GM18868 (cell line): ENCODE measurements around the gene EMILIN1.
"Not testable (repeated sequence)": the region's sequence is repeated elsewhere in the genome, so short reads cannot be mapped to it uniquely, and the experiment has no call there.

ENCODE experiments used
- ATAC-seq: cut with Tn5 transposase; IDR thresholded peaks from one replicate; pipeline ENCODE4 v1.9.1; 2021; ENCODE audit warnings: mild to moderate bottlenecking, moderate library complexity; ENCODE audit not compliant: unreplicated experiment

The EMILIN1 gene

DNA sequence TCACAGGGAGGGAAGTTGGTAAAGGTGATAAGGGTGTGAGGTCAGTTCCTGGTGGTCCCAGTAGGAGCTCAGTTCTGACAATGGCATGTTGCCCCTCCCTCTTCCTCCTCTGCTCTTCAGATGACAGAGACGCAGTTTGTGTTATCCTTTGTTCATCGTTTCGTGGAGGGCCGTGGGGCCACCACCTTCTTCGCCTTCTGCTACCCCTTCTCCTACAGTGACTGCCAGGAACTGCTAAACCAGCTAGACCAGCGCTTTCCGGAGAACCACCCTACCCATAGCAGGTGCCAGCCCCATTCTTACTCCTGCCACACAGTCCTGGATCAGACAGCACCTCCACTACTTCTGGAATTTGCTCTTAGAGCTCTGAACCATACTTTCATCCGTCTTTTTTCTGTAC is 24.6 kb upstream of the EMILIN1 start:
- ATAC-seq, result no peak

DNA sequence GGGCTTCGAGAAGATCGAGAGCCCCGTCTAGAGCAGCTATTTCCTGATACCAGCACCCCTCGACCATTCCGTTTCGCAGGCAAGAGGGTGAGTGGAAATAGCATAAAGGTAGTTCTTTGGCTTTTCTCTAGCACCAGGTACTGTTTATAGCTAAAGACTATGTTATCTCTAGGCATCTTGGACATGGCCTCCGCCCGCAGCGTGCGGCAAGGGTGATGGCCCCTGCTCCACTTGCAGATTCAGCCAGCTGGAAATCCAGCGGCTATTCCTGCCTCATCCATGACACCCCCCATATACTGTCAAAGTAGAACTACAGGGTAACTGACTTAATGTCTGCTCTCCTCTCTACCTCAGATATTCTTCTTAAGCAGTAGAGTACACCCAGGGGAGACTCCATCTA is 23.7 kb upstream of the EMILIN1 start:
- ATAC-seq, result no peak

DNA sequence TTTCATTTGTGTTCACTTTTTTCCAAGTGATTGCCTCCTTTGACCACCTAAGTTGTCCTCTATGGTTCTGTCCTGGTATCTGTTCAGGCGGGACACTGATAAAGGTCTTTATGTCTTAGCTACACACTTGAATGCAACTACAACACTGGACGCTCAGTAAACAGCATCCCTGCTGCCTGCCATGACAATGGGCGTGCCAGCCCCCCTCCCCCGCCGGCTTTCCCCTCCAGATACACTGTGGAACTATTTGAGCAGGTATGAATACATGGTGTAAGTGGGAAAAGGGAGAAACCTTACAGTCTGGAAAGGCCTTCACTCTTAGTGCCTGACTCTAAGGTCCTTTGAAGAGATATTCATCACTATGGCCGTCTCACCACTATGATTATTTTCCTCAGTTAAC is 21.2 kb upstream of the EMILIN1 start:
- ATAC-seq, result no peak

DNA sequence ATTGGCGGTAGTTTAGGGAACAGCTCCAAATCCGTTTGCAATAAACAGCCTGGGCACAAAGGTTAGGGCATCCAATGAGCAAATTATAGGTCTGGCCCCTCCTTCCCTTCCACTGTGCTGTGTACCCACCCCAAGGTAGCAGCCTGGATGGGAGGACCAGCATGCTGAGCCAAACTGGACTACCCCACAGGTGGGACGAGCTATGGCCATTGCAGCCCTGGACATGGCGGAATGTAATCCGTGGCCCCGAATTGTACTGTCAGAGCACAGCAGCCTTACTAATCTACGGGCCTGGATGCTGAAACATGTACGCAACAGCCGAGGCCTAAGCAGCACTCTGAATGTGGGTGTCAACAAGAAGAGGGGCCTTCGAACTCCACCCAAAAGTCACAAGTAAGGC is 20.2 kb upstream of the EMILIN1 start:
- no peak for ATAC-seq

DNA sequence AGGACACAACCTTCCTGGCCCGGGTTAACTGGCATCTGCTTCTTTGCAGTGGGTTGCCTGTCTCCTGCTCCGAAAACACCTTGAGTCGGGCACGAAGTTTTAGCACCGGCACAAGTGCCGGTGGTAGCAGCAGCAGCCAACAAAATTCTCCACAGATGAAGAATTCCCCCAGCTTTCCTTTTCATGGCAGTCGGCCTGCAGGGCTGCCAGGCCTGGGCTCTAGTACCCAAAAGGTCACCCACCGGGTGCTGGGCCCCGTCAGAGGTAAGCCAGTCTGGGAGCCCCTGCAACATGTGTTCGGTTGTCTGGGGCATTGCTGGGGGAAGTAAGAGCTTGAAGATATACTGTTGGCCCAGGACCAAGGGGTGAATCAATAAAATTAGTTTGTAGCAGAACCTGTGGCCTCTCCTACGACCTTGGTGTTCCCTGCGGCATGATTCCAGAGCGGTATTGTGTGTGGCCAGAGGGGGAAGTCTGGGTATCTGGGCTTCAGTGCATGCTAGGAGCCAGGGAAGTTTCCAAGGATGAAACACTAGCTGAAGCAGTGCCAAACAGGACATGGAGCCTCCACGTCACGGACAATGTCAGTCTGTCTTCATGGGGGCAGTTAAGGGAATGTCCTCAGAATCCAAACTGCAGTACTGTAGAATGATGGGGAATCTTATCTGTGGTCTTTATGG is 19.1 kb upstream of the EMILIN1 start:
- ATAC-seq, result no peak

DNA sequence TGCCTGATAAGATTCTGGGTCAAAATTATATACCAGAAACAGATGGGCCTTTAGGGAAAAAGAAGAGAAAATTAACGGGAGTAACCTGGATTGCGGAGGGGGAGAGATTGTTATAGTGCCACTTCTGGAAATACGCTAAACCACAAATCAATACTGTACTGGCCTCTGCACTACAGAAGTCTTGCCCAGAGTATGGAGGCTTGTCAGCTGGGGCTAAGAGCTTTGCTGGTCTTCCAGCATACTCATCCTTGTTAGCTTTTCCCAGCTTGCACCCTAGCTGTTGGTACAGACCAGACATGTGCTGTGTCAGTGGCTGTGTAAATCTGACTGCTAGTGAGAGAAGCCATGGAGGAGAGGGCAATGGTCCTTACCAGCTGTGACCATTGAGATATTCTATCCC is 18.1 kb upstream of the EMILIN1 start:
- ATAC-seq, result no peak

DNA sequence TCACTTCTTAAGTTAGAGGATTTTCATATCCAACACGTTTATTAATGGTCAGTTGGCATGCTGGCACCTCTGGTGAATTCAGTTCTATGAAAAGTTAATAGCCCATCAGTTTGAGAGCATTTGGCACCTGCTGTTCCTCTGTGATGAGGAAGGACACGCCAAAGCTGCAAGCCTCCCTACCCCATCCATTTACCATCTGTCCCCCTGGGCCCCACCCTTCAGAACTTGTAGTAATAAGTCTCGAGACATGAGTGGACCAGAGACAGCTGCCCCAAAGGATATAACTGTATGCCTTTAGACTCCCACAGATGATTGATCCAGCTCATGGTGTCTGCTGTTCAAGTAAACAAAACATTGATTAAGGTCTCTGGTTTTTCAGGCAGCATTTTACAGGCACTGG is 13.3 kb upstream of the EMILIN1 start:
- ATAC-seq, result no peak

DNA sequence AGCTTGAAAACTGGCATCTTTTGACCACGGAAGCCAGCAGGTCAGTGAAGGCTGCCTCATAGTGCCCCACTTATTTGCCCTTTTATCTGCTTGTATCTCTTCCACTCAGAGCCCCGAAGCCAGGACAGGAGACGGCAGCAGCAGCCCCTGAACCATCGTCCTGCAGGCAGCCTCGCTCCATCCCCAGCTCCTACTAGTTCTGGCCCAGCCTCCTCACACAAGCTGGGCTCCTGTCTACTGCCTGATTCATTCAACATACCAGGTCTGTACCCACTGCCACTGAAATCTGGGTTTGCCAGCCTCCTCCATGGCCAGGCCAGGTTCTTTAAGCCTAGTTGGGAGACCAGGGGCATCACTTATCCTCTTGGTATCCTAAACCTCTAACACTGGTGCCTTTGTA is 11.0 kb upstream of the EMILIN1 start:
- ATAC-seq, result no peak

DNA sequence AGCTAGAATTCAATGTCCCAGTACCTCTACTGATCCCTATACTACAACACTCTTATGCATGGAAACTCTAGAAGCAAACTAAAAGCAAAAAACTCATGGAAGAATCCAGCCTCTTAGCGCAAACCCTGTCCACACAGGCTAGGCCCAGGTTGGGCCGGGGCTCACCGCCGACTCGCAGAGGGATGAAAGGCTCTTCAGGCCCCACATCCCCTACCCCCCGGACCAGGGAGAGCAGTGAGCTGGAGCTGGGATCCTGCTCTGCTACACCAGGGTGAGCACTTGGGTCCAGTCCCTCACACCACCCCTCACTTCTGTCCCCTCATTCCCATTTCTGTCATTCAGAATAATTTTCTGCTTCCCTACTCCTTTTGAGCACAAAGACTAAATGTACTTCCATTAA is 9.0 kb upstream of the EMILIN1 start:
- ATAC-seq, result no peak

DNA sequence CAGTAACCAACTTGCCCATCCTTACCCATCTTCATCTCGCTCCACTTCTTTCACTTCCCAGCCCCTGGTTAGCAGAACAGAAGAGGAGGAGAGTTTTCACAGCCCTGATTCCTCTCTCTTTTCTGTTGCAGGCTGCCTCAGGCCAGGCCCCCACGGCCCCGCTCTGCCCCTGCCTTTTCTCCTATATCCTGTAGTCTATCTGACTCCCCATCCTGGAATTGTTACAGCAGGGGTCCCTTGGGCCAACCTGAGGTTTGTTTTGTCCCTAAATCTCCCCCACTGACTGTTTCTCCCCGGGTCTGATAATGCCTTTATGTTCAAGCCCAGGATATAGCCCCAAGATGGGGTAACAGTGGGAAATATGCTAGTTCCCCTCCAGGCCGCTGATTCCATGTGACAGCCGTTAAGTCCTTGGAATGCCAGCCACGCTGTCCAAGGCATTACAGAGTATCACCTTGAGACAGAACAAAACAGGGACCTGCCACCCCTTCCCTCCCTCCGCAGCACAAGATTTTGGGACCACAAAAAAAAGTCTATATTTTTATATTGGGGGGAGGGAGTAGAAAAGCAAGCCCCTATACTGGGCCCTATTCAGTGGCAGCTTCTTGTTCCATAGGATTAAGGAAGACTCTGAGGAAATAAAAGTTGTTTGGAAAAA is 8.3 kb upstream of the EMILIN1 start:
- no peak for ATAC-seq

DNA sequence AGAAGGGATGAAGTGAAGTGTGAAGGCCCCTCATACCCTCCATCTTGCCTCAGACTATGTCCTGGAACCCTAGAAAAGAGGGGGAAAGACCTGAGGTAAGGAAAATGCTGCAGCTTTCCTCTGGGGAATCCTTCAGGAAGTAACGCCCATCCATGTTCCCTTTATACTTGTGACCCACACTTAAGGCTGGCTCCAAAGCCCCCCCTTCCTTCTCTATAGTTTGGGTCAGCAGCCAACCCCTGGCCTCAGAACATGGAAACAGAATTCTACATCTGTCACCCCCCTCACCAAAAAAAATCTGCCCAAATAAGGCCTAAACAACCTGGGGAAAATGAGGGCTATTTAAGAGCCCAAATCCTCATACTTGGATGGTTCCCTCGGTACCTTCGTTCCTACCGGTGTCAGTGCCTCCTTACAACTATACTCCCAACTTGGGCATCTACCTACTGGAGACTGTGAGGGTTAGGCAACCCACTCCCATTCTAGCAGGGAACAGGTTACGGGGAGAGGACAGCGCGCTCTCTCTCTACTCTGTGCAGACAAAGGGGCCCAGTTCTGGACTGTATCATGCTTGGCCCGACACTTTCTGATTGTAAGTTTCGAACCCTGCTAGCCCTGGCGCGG is 7.7 kb upstream of the EMILIN1 start:
- no peak for ATAC-seq

DNA sequence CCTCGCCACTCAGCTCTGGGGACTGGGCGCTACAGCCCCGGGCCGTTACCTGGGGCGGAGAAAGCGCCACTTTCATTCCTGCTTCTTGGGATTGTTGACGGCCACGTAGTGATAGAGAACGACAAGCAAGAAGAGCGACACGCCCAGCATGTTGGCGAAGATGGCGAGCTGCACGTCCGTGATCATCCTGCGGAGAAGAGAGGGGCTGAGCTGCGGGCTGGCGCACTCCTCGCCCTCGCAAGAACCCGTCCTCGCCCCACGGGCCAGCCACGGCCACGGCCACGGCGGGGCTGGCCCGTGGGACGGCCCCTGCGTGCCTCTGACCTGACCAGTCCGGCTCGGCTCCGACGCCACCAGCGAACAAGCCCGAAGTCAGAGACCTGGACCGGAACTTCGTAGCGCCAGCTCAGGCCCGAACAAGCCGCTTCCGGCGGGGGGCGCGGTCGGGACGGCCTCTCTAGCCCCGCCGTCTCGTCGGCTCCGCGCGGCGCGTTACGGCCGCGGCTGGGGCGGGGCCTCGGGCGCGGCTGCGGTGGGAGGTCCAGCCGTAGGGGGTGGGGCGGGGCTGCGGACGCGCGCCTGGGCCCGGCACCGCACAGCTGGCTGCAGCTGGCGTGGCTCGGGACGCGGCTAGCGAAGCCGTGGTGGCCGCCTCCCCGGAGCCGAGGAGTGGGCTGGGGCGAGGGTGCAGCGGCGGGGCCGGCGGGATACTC is 7.0 kb upstream of the EMILIN1 start, which contains the start of gene OST4:
TSS of gene OST4 (minus strand) at position 378 of the 713 bp plus-strand sequence.
- peak; percentile 83 for ATAC-seq

DNA sequence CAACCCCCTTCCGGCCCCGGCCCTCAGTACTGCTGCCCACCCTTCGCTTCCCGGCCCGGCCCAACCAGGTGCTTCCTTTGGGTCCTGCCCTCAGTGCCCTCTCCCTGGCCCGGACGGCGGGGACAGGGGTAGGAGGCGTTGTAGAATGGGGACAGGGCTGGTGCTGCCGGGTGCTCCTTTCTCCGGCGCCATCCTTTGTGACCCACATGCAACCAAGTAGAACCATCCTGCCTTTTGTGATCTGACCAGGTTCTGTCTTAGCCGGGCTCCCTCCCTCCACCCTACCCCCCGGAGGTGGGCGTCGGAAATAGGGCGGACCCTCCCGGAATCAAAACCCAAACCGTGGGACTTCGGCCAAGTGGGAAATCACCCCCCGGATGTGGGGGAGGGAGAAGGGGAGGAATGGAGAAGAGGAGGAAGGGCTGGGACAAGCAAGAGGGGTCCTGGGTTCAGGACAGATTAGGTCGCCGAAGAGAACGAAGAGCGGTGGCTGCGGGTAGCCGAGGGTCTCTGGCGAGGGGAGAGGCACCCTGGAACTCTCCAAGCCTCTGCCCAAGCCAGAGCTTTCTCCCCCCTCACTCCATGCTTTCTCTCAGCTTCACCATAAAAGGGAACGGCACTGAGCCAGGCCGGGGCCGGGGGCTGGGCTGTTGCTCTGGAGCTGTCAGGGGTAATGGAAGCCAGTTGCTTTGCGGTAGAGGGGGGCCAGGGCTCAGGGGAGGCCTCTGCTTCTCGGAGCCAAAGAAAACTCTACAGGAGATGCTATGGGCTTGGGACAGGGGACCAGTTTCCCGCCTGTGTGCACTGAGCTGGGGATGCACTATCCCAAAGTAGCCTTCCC is 6.2 kb upstream of the EMILIN1 start:
- peak; percentile 15 for ATAC-seq

DNA sequence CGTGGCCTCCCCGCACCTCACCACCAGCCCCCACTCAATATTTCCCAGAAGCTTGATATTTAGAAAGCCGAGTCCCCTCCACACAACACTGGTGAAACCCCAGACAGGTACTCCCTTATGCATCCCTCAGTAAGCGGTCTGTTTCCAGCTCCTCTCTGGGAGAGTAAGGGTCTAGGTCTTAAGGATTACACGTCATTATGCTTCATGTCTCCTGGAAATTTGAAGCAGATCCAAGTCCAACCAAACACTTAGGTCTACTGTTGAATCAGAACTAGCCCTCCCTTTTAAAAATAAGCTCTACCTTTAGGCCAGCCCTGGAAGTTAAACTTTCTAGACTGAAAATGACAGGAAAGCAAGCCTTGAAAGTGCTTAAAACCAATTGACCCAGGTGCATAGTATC is 5.5 kb upstream of the EMILIN1 start:
- no peak for ATAC-seq

DNA sequence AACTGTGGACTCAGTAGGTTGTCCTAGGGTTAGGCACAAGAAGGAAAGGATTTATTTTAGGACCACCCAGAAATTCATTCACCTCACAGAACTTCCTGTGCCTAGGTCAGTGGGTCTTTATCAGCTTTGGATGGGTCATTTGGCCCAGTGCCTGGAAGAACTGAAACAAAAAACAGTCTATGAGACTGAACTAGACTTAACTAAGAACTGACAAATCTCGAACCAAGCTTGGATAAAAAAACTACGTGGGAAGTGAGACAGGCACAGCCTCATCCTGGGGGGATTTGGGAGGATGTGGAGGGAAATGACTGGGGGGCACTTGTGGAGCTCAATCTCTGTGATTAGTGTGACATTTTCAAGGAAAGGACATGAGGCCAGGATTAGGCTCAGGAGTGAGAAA is 4.6 kb upstream of the EMILIN1 start:
- no peak for ATAC-seq

DNA sequence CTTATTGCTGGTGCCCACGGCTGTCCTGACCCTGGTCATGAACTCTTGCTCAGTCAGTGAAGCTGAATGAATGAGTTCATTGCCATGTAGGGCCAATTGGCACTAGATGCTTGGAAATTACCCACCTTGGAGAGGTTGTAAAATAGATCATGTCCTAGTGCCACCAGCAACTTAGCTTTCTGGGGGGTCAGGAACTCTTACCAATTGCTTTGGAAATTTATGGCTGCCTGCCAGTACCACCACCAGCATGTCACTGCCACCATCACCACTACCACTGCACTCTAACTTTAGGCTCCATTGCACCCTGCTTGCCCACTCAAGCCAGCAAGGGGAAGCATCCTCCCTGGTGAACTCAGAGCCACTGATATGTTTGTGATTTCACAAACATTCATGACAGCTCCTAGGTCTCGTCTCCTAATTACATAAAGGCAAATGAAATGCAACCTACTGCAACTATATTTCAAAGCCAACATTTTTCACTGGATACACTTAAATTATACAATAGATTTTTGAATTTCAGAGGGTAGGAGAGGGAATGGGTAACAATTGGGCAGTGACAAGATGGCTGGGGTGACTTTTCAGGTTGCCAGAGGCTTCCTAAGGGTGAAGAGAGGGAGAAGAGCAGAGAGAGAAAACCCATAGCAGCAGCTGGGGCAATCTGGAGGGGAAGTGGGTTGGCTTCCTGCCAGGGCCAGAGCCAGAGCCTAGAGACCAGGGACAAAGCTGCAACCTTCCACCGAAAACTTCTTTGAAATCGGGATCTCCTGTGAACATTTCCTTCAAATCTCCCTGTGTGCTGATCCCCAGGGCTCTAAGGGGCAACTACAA is 3.5 kb upstream of the EMILIN1 start:
- no peak for ATAC-seq

DNA sequence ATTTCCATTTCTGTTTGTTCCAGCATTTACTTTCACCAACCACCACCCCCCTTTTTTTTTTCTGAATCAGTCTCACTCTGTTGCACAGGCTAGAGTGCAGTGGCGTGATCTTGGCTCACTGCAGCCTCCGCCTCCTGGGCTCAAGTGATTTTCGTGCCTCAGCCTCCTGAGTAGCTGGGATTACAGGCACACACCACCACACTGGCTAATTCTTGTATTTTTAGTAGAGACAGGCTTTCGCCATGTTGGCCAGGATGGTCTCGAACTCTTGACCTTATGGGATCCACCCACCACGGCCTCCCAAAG is 2.9 kb upstream of the EMILIN1 start:
- ATAC-seq, result not testable (repeated sequence)

DNA sequence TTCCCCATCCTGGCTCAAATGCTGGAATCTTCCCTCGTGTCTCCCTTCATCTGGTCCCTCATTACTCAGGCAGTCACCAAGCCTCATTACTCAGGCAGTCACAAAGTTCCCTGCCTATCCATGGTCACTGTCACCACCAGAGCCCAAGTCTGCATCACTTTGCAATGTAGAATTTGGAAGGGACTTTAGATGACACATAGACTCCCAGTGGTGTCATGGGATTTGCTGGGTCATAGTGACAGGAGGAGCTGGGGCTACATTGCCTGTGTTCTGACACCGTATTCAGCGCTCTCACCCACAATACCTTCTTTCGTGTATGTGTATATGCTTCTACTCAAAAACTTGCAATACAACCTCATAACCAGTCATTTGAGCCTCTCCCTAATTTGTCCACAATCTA is 2.1 kb upstream of the EMILIN1 start:
- ATAC-seq, result no peak

DNA sequence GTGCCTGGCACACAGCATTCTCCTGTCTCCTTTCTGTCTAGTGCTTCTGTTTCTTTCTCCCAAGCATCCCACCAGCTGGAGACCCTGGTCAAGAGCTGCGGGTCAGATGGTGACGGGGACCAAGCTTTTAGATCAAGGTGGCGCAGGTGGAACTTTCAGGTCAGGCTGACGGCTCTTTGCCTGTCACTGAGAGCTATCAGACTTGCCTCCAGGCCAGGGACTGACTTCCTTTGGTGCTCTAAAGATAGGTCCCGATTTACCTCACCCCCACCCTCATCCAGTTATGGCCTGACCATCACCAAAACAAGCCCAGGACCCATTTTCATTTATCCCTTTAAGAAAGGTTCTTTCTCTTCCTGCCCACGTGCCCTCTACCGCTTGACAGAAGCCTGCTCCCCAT is 1.2 kb upstream of the EMILIN1 start:
- ATAC-seq, result no peak
